IMR-90 (cell line): ENCODE data around the gene STXBP4. TPM values are rescaled to one million over a fixed set of nuclear protein-coding genes. Genes with fewer than 3 reads are reported as not detected.

Experiments
- ATAC-seq: fragments of 200-7000 bp; cut with Tn5 transposase; 2 replicates; pipeline ENCODE4 v1.9.1; 2020; ENCODE audit warnings: low read depth, mild to moderate bottlenecking, moderate library complexity
- BruUV-seq: library from RNA; stranded (reverse); fragments of 400-500 nt; replicated peaks from 2 replicates; lab custom pipeline; 2021; lab: Mats Ljungman, UMichigan
- CTCF ChIA-PET: fragments of 300-600 bp; formaldehyde crosslinking; extraction: SDS; loops from one replicate; lab custom pipeline; 2021; ENCODE audit warnings: antibody characterized with exemption; lab: Yijun Ruan, JAX
- POLR2A ChIA-PET: fragments of 300-600 bp; sonication (Branson Sonifier 250); formaldehyde crosslinking; loops from one replicate; lab custom pipeline; 2022; ENCODE audit warnings: antibody characterized with exemption; ENCODE audit not compliant: unreplicated experiment; lab: Charles Lee
- DNase-seq: peaks from one replicate; pipeline ENCODE4 v3.0.0; 2013
- H2AFZ ChIP-seq: replicated peaks from 2 replicates; pipeline ENCODE3; 2013; ENCODE audit warnings: low read length, mild to moderate bottlenecking; ENCODE audit not compliant: poor library complexity
- H2AK5ac ChIP-seq: 2 replicates; pipeline ENCODE4 v1.6.1; 2013; ENCODE audit warnings: low read depth, low read length, inconsistent platforms
- H2AK9ac ChIP-seq: replicated peaks from 2 replicates; pipeline ENCODE3; 2013; ENCODE audit warnings: mild to moderate bottlenecking, low read depth, low read length, moderate library complexity; ENCODE audit not compliant: poor library complexity
- H2BK120ac ChIP-seq: 2 replicates; pipeline ENCODE4 v1.6.1; 2013; ENCODE audit warnings: low read depth, low read length, inconsistent platforms
- H2BK15ac ChIP-seq: 3 replicates; pipeline ENCODE4 v1.6.1; 2013; ENCODE audit warnings: low read depth, low read length, inconsistent platforms
- H2BK20ac ChIP-seq: 2 replicates; pipeline ENCODE4 v1.6.1; 2013; ENCODE audit warnings: low read depth, mild to moderate bottlenecking, inconsistent platforms, low read length, moderate library complexity
- H2BK5ac ChIP-seq: 2 replicates; pipeline ENCODE4 v1.6.1; 2013; ENCODE audit warnings: mild to moderate bottlenecking, low read depth, low read length, inconsistent platforms; ENCODE audit not compliant: poor library complexity, severe bottlenecking
- H3K14ac ChIP-seq: replicated peaks from 2 replicates; pipeline ENCODE4 v1.6.1; 2013; ENCODE audit warnings: low read depth, low read length, inconsistent platforms
- H3K18ac ChIP-seq: 2 replicates; pipeline ENCODE4 v1.6.1; 2013; ENCODE audit warnings: low read depth, low read length, control low read depth
- H3K23ac ChIP-seq: 2 replicates; pipeline ENCODE4 v1.6.1; 2013; ENCODE audit warnings: low read depth, low read length, inconsistent platforms
- H3K27ac ChIP-seq: 2 replicates; pipeline ENCODE4 v1.5.1; 2013; ENCODE audit warnings: mild to moderate bottlenecking, control low read depth, low read length; ENCODE audit not compliant: insufficient read depth
- H3K27me3 ChIP-seq: 2 replicates; pipeline ENCODE4 v1.6.1; 2013; ENCODE audit warnings: low read length; ENCODE audit not compliant: control insufficient read depth, insufficient read depth
- H3K36me3 ChIP-seq: 2 replicates; pipeline ENCODE4 v1.6.1; 2013; ENCODE audit warnings: low read length, mixed read lengths; ENCODE audit not compliant: control insufficient read depth, insufficient read depth
- H3K4ac ChIP-seq: 2 replicates; pipeline ENCODE4 v1.6.1; 2013; ENCODE audit warnings: low read depth, low read length, inconsistent platforms
- H3K4me1 ChIP-seq: 2 replicates; pipeline ENCODE4 v1.6.1; 2013; ENCODE audit warnings: low read length, mixed read lengths; ENCODE audit not compliant: control insufficient read depth, insufficient read depth
- H3K4me2 ChIP-seq: 2 replicates; pipeline ENCODE4 v1.6.1; 2013; ENCODE audit warnings: low read depth, mild to moderate bottlenecking, control low read depth, low read length, moderate library complexity
- H3K4me3 ChIP-seq: 2 replicates; pipeline ENCODE4 v1.5.1; 2013; ENCODE audit warnings: low read depth, mild to moderate bottlenecking, control low read depth, low read length, moderate library complexity; ENCODE audit not compliant: insufficient read depth
- H3K56ac ChIP-seq: 2 replicates; pipeline ENCODE4 v1.6.1; 2013; ENCODE audit warnings: low read length, inconsistent platforms; ENCODE audit not compliant: insufficient read depth; ENCODE audit errors: extremely low read depth
- H3K79me1 ChIP-seq, 2 experiments: 2 replicates each; pipeline ENCODE4 v1.6.1; 2013; ENCODE audit warnings: low read length in 2 of 2, inconsistent platforms in 1 of 2, low read depth in 1 of 2
- H3K9ac ChIP-seq: 2 replicates; pipeline ENCODE4 v1.6.1; 2013; ENCODE audit warnings: low read depth, low read length, control low read depth
- H3K9me1 ChIP-seq: 2 replicates; pipeline ENCODE4 v1.6.1; 2013; ENCODE audit warnings: low read length, inconsistent platforms; ENCODE audit not compliant: insufficient read depth
- H3K9me3 ChIP-seq: 2 replicates; pipeline ENCODE4 v1.6.1; 2013; ENCODE audit warnings: low read length; ENCODE audit not compliant: control insufficient read depth, insufficient read depth
- H4K20me1 ChIP-seq: 2 replicates; pipeline ENCODE4 v1.6.1; 2013; ENCODE audit warnings: low read length, inconsistent platforms; ENCODE audit not compliant: insufficient read depth
- H4K5ac ChIP-seq: 2 replicates; pipeline ENCODE4 v1.6.1; 2013; ENCODE audit warnings: mild to moderate bottlenecking, low read depth, low read length, control low read depth
- H4K8ac ChIP-seq, 2 experiments: 2 replicates each; pipeline ENCODE4 v1.6.1; 2013; ENCODE audit warnings: low read depth in 2 of 2, low read length in 2 of 2, control low read depth in 1 of 2, inconsistent platforms in 1 of 2
- H4K91ac ChIP-seq: 2 replicates; pipeline ENCODE4 v1.6.1; 2013; ENCODE audit warnings: low read depth, low read length, inconsistent platforms; ENCODE audit not compliant: insufficient read depth
- BHLHE40 ChIP-seq: fragments of 150-350 bp; IDR thresholded peaks from 2 replicates; pipeline ENCODE4 v1.6.1; 2016; ENCODE audit warnings: mild to moderate bottlenecking, low read depth, low read length
- CEBPB ChIP-seq: IDR thresholded peaks from 2 replicates; pipeline ENCODE4 v1.6.1; 2012; ENCODE audit warnings: low read depth, low read length, improper control_type of control experiment
- CHD1 ChIP-seq: IDR thresholded peaks from 2 replicates; pipeline ENCODE4 v1.6.1; 2012; ENCODE audit warnings: low read depth, low read length, improper control_type of control experiment
- CTCF ChIP-seq: conservative IDR thresholded peaks from 2 replicates; pipeline ENCODE4 v1.5.1; 2012; ENCODE audit warnings: mild to moderate bottlenecking, low read depth, low read length, improper control_type of control experiment
- ELK1 ChIP-seq: fragments of 150-350 bp; IDR thresholded peaks from 2 replicates; pipeline ENCODE4 v1.6.1; 2016; ENCODE audit warnings: low read depth, mild to moderate bottlenecking, low read length, moderate library complexity, borderline replicate concordance
- FOS ChIP-seq: fragments of 150-350 bp; IDR thresholded peaks from 2 replicates; pipeline ENCODE4 v1.6.1; 2016; ENCODE audit warnings: low read depth, low read length
- MAFK ChIP-seq: IDR thresholded peaks from 2 replicates; pipeline ENCODE4 v1.6.1; 2012; ENCODE audit warnings: low read depth, low read length, improper control_type of control experiment
- MAZ ChIP-seq: IDR thresholded peaks from 2 replicates; pipeline ENCODE4 v1.6.1; 2012; ENCODE audit warnings: low read depth, mild to moderate bottlenecking, low read length, improper control_type of control experiment, moderate library complexity, borderline replicate concordance
- MXI1 ChIP-seq: IDR thresholded peaks from 2 replicates; pipeline ENCODE4 v1.6.1; 2012; ENCODE audit warnings: low read depth, mild to moderate bottlenecking, low read length, moderate library complexity, borderline replicate concordance
- NFE2L2 ChIP-seq: fragments of 150-350 bp; IDR thresholded peaks from 2 replicates; pipeline ENCODE4 v1.6.1; 2016; ENCODE audit warnings: low read depth, mild to moderate bottlenecking, low read length
- POLR2A ChIP-seq: IDR thresholded peaks from 2 replicates; pipeline ENCODE4 v1.6.1; 2012; ENCODE audit warnings: mild to moderate bottlenecking, low read depth, low read length
- RAD21 ChIP-seq: IDR thresholded peaks from 2 replicates; pipeline ENCODE4 v1.6.1; 2012; ENCODE audit warnings: low read length, improper control_type of control experiment
- RFX5 ChIP-seq: IDR thresholded peaks from 2 replicates; pipeline ENCODE4 v1.8.0; 2012; ENCODE audit warnings: low read depth, mild to moderate bottlenecking, low read length, moderate library complexity
- SMC3 ChIP-seq: fragments of 150-350 bp; IDR thresholded peaks from 2 replicates; pipeline ENCODE4 v1.6.1; 2016; ENCODE audit warnings: low read depth, mild to moderate bottlenecking, antibody characterized with exemption, low read length, moderate library complexity
- USF2 ChIP-seq: fragments of 150-350 bp; IDR thresholded peaks from 2 replicates; pipeline ENCODE4 v1.6.1; 2017; ENCODE audit warnings: mild to moderate bottlenecking, antibody characterized with exemption, low read length, low read depth
- dilution Hi-C: fragments of 300-500 bp; cut with HindIII; formaldehyde crosslinking; loops from one replicate; pipeline ENCODE4 v1.14.3; 2018; ENCODE audit warnings: low sequenced_read_pairs; ENCODE audit not compliant: unreplicated experiment
- in situ Hi-C: fragments of 300-500 bp; cut with MboI; formaldehyde crosslinking; loops from 3 replicates; pipeline ENCODE4 v1.14.3; 2019; ENCODE audit warnings: low sequenced_read_pairs, inconsistent platforms, mixed read lengths
- intact Hi-C: fragments of 100-400 bp; cut with micrococcal nuclease; formaldehyde crosslinking; loops from 2 replicates; pipeline ENCODE4 v1.10.0; 2022
- polyA plus RNA-seq, 3 experiments: library from polyadenylated mRNA; depleted of rRNA; stranded (reverse); fragments of >200 nt; gene quantifications; 2 replicates each; pipeline ENCODE4 v1.2.3, GENCODE V29; 2012; ENCODE audit warnings: low replicate concordance in 1 of 3
- total RNA-seq: library from RNA; depleted of rRNA; stranded (reverse); fragments of >200 nt; gene quantifications from 2 replicates; pipeline ENCODE4 v1.2.3, GENCODE V29; 2012

The STXBP4 gene
- total and polyA plus RNA-seq, 2 of the 4 experiments (the other 2 are of a cell fraction), result 4.1 to 20.4 TPM

GRCh38 chr17:54979657-54980056 is 11.1 kb downstream of the STXBP4 start:
- in situ Hi-C loops, result no loop called here
- Histone ChIP-seq H3K9me1 (no peaks in the 10 kb centered on the region), H4K91ac (no peak overlapping the region), H3K14ac (no peak overlapping the region), H2BK5ac (no peak overlapping the region), H2AFZ (no peak overlapping the region), H3K9me3 (peaks cover 5% of the 10 kb centered on the region), H3K27me3 (no peaks in the 10 kb centered on the region), H3K27ac (no peak overlapping the region), H2AK5ac (no peak overlapping the region), H4K20me1 (no peaks in the 10 kb centered on the region), H4K5ac (no peak overlapping the region), H2BK120ac (no peak overlapping the region), H3K56ac (no peak overlapping the region), H3K36me3 (no peaks in the 10 kb centered on the region), H3K4me3 (no peak overlapping the region), H2AK9ac (no peak overlapping the region), H3K4me1 (peaks cover 3% of the 10 kb centered on the region; the same call in 1 of the 2 replicates), H3K18ac (no peak overlapping the region), H3K79me1 (peaks cover 9 to 12% of the 10 kb centered on the region in 2 experiments; a peak in 2 of 4 replicates), H3K9ac (no peak overlapping the region), H4K8ac (no peak overlapping the region), H3K23ac (no peak overlapping the region), H2BK20ac (no peak overlapping the region), H2BK15ac (no peak overlapping the region), H3K4ac (no peak overlapping the region), H3K4me2 (no peak overlapping the region)
- TF ChIP-seq CHD1, result no peak
- no peak for TF ChIP-seq RAD21
- no peak for TF ChIP-seq SMC3
- no peak for TF ChIP-seq CEBPB
- no peak for TF ChIP-seq RFX5
- no peak for TF ChIP-seq FOS
- no peak for TF ChIP-seq USF2
- TF ChIP-seq NFE2L2, result no peak
- no peak for TF ChIP-seq POLR2A
- TF ChIP-seq MAFK, result no peak
- no peak for TF ChIP-seq BHLHE40
- TF ChIP-seq CTCF, result no peak
- no peak for TF ChIP-seq ELK1
- TF ChIP-seq MAZ, result no peak
- no peak for TF ChIP-seq MXI1
- no peak for DNase-seq
- ChIA-PET CTCF (no interaction called here), POLR2A (no interaction called here)
- BruUV-seq, result no TSS peak
- no peak for ATAC-seq
- dilution Hi-C loops, result no loop called here
- intact Hi-C loops, result no loop called here
